Vagina (tissue), 2 donors: ENCODE data around the gene AGPAT4. TPM values are rescaled to one million over a fixed set of nuclear protein-coding genes. Genes with fewer than 3 reads are reported as not detected.

Source experiments
- DNase-seq, 2 donors: peaks; one replicate each; pipeline ENCODE4 v3.0.0-alpha.2; 2017; ENCODE audit errors: extremely low spot score in 2 of 2
- H3K27ac ChIP-seq: fragments of 200-600 bp; sonication (generic); one replicate; pipeline ENCODE4 v1.5.1; 2019
- H3K27me3 ChIP-seq: fragments of 200-600 bp; sonication (generic); one replicate; pipeline ENCODE4 v1.5.1; 2019
- H3K36me3 ChIP-seq, 2 donors: fragments of 200-600 bp; sonication (generic); one replicate each; pipeline ENCODE4 v1.5.1; 2017 to 2019
- H3K4me1 ChIP-seq: fragments of 200-600 bp; sonication (generic); one replicate; pipeline ENCODE4 v1.5.1; 2019
- H3K4me3 ChIP-seq, 2 donors: fragments of 200-600 bp; sonication (generic); 1 replicate in 1 of 2; 2 replicates in 1 of 2; pipeline ENCODE4 v1.5.1; 2016 to 2019
- H3K9me3 ChIP-seq: fragments of 200-600 bp; sonication (generic); one replicate; pipeline ENCODE4 v1.5.1; 2019
- POLR2A ChIP-seq, 2 donors: fragments of 450-650 bp; IDR thresholded peaks; one replicate each; pipeline ENCODE4 v1.6.1; 2017; ENCODE audit warnings: antibody characterized with exemption in 2 of 2, mild to moderate bottlenecking in 2 of 2, moderate library complexity in 2 of 2
- POLR2AphosphoS5 ChIP-seq, 2 donors: sonication (generic); formaldehyde crosslinking; IDR thresholded peaks; one replicate each; pipeline ENCODE4 v1.9.0; 2017; ENCODE audit warnings: antibody characterized with exemption in 2 of 2, mild to moderate bottlenecking in 2 of 2, low read depth in 1 of 2; ENCODE audit not compliant: insufficient read depth in 1 of 2
- intact Hi-C: fragments of 100-400 bp; cut with DNase I; formaldehyde crosslinking; loops from one replicate; pipeline ENCODE4 v1.15.1; 2023
- total RNA-seq: library from RNA; depleted of rRNA; stranded (reverse); fragments of >200 nt; gene quantifications from one replicate; pipeline ENCODE4 v1.2.3, GENCODE V29; 2016
- TF ChIP-seq, protein P1 (sequence below), 3 experiments: fragments of 450-650 bp in 2 of 3; fragments of 200-600 bp in 1 of 3; sonication (generic) in 1 of 3; IDR thresholded peaks; one replicate each; pipeline ENCODE4 v1.5.1; 2017 to 2019; ENCODE audit warnings: antibody characterized with exemption in 3 of 3, mild to moderate bottlenecking in 2 of 3, moderate library complexity in 2 of 3

AGPAT4 gene
- total RNA-seq, 1 donor from 2014 or later, result 6.9 TPM

DNA sequence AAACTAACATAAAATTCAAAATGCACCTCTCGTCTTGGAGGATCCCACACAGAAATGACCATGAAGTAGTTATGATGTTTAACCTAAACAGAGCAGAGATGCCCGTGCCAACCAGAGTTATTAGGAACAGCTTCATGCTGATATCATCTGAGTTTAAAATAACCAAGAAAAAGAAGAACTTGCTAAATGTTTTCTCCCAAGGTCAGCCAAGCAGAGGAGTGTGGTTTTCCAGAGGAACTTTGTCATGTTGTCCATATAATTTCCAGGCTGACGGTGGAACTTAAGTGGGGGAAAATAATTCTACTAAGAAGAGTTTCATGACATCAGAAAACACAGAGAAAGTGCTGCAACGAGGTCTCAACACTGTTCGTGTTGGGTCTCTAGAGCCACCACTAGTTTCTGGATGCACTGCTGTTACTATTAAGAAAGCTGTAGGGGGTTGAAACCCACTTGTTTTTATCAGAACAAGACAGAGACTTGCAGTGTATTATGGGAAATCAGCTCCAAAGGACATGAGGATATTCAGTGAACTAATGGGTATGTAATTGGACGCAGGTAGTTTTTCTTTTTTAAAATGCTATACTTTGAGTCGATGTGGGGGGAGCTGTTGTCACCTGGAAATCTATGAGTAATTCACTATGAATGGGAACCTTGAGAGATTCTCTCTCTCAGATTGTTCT, 5.2 kb downstream of the AGPAT4 start:
- intact Hi-C loops, result no loop called here
- no peak for DNase-seq
- H3K27ac ChIP-seq, result no peak overlapping the region
- no peaks in the 10 kb centered on the region for H3K27me3 ChIP-seq
- no peaks in the 10 kb centered on the region for H3K9me3 ChIP-seq
- TF ChIP-seq POLR2A (IDR thresholded peaks at IDR 0.05), result no peak
- TF ChIP-seq, protein P1, sequence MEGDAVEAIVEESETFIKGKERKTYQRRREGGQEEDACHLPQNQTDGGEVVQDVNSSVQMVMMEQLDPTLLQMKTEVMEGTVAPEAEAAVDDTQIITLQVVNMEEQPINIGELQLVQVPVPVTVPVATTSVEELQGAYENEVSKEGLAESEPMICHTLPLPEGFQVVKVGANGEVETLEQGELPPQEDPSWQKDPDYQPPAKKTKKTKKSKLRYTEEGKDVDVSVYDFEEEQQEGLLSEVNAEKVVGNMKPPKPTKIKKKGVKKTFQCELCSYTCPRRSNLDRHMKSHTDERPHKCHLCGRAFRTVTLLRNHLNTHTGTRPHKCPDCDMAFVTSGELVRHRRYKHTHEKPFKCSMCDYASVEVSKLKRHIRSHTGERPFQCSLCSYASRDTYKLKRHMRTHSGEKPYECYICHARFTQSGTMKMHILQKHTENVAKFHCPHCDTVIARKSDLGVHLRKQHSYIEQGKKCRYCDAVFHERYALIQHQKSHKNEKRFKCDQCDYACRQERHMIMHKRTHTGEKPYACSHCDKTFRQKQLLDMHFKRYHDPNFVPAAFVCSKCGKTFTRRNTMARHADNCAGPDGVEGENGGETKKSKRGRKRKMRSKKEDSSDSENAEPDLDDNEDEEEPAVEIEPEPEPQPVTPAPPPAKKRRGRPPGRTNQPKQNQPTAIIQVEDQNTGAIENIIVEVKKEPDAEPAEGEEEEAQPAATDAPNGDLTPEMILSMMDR (IDR thresholded peaks at IDR 0.05), result no peak
- TF ChIP-seq POLR2AphosphoS5 (IDR thresholded peaks at IDR 0.05; ENCODE audit: insufficient read depth in 1 of 2, low read depth in 1 of 2), result no peak
- H3K4me1 ChIP-seq, result peaks cover 17% of the 10 kb centered on the region
- no peak overlapping the region for H3K4me3 ChIP-seq
- no peaks in the 10 kb centered on the region for H3K36me3 ChIP-seq

DNA sequence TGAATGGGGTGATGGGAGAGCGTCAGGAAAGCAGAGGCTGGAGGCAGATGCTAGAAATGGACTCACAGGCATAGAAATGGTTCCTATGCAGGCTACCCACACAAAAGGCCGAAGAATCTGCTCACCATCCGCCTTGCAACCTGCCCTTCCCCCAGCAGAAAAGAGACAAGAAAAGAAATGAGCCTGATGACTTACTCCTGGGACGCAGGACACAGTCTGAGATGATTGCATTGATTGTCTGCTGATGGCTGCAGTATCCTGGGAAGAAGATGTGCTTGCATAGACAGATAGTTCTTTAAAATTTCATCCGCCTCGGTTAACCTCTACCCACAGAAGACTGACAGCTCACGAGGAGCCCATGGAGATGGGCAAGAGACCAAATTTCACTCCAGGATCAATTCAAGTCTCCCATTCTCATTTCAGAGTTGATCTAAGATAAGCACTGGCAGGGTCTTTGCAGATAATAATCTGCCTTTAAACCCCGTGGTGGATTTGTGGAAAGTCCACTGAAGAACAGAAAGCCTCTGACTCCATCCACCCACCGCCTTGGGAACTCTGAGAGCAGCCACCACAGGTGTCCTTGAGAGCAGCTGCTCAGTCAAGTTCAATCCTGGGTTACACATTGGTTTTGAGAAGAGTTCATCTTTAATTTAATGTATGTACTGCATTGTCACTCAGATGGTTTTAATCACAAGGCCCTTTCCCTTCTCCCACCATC, 7.2 kb downstream of the AGPAT4 start:
- H3K27me3 ChIP-seq, result no peaks in the 10 kb centered on the region
- TF ChIP-seq, protein P1 (IDR thresholded peaks at IDR 0.05), result no peak
- TF ChIP-seq POLR2A (IDR thresholded peaks at IDR 0.05) (no peak), POLR2AphosphoS5 (IDR thresholded peaks at IDR 0.05; ENCODE audit: insufficient read depth in 1 of 2, low read depth in 1 of 2) (no peak)
- intact Hi-C loops, result no loop called here
- peaks cover 7% of the 10 kb centered on the region for H3K4me1 ChIP-seq
- no peaks in the 10 kb centered on the region for H3K9me3 ChIP-seq
- no peak overlapping the region for H3K4me3 ChIP-seq
- H3K27ac ChIP-seq, result no peak overlapping the region
- no peak for DNase-seq
- H3K36me3 ChIP-seq, result no peaks in the 10 kb centered on the region

DNA sequence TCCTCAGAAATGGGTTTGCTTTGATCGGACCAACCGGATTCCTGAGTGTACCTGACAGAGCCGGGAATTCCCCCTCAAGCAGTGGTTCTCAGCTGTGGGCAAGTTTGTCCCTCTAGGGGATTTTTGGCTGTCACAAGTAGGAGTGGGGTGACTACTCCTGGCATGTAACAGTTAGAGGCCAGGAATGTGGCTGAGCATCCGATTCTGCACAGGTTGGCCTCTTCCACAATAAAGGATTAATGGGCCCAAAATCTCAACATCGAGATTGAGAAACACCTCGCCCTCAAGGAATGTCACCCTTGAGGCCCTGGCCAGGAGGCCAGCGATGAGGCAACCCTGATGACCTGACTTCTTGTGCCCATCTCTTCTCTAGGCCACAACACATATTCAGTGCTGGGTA, 7.9 kb downstream of the AGPAT4 start:
- Histone ChIP-seq H3K9me3 (no peaks in the 10 kb centered on the region), H3K36me3 (no peaks in the 10 kb centered on the region), H3K4me3 (no peak overlapping the region), H3K4me1 (peaks cover under 1% of the 10 kb centered on the region), H3K27ac (no peak overlapping the region), H3K27me3 (no peaks in the 10 kb centered on the region)
- no peak for DNase-seq
- intact Hi-C loops, result no loop called here
- no peak for TF ChIP-seq POLR2AphosphoS5 (IDR thresholded peaks at IDR 0.05; ENCODE audit: insufficient read depth in 1 of 2, low read depth in 1 of 2)
- TF ChIP-seq, protein P1 (IDR thresholded peaks at IDR 0.05), result no peak
- TF ChIP-seq POLR2A (IDR thresholded peaks at IDR 0.05), result no peak

DNA sequence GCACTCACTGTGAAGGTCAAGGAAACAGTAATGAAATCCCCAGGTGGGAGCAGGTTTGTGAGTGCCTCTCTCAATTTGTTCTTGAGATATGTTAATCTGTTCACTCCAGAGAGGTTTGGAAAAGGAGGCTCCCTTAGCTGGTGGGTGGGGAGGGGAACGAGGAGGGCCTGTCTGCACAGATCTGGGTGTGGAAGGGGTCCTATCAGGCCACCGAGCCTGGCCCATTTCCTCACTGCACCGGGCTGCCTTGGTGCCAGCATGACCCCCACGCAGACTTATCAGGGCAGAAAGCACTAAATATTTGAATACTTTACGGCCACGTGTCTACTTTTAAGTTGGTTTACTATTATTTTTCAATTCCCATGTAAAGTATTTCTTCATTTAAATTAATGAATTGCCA, 8.3 kb downstream of the AGPAT4 start:
- Histone ChIP-seq H3K4me1 (no peaks in the 10 kb centered on the region), H3K27me3 (no peaks in the 10 kb centered on the region), H3K4me3 (no peak overlapping the region), H3K36me3 (no peaks in the 10 kb centered on the region), H3K27ac (no peak overlapping the region), H3K9me3 (no peaks in the 10 kb centered on the region)
- no peak for DNase-seq
- intact Hi-C loops, result no loop called here
- TF ChIP-seq, protein P1 (IDR thresholded peaks at IDR 0.05), result no peak
- TF ChIP-seq POLR2AphosphoS5 (IDR thresholded peaks at IDR 0.05; ENCODE audit: insufficient read depth in 1 of 2, low read depth in 1 of 2) (no peak), POLR2A (IDR thresholded peaks at IDR 0.05) (no peak)

DNA sequence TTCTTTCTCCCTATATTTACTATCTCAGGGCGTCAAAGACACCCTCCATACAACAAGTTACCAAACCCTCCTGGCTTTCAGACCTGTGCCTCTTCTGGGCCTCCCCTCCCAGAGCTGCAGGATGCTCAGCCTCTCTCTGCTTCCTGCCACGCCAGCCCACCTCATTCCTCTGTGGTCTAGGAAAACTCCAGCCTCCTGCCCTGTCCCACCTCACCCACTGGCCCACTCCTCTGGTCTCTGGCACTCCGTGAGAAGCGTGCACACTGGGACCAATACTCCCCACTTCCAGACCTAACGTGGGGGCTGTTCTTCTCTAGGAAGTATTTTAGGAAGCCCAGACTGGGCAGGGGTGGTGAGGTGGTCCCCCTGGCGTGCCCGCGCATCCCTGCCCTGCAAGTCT, 9.7 kb downstream of the AGPAT4 start:
- H3K4me1 ChIP-seq, result no peaks in the 10 kb centered on the region
- H3K27ac ChIP-seq, result no peak overlapping the region
- intact Hi-C loops, result no loop called here
- TF ChIP-seq POLR2AphosphoS5 (IDR thresholded peaks at IDR 0.05; ENCODE audit: insufficient read depth in 1 of 2, low read depth in 1 of 2) (no peak), POLR2A (IDR thresholded peaks at IDR 0.05) (no peak)
- TF ChIP-seq, protein P1 (IDR thresholded peaks at IDR 0.05), result no peak
- no peaks in the 10 kb centered on the region for H3K9me3 ChIP-seq
- H3K4me3 ChIP-seq, result no peak overlapping the region
- DNase-seq, result no peak
- no peaks in the 10 kb centered on the region for H3K27me3 ChIP-seq
- no peaks in the 10 kb centered on the region for H3K36me3 ChIP-seq
